ENCODE results near the gene OR8B8.
"Not testable (repeated sequence)": the region's sequence is repeated elsewhere in the genome, so short reads cannot be mapped to it uniquely, and the experiment has no call there.

The OR8B8 gene

DNA sequence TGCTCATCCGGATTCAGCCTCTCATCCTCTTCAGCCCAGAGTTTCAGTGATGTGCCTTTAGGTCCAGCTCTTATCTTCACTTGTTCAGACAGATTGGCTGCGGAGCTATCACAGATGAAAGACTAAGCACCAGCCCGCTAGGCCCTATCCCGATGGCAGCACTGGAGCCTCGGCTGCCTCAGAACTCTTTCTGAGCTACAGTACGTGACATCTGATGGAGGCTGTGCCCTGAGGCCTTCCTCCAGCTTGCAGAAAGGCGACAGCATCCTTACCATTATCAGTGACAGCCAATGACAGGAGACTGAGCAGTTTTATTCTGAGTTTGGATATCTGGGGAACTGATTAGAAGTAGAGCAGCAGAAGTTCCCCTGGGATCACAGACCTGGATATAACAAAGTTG lies 4.0 kb downstream of the OR8B8 start:
- no peak for DNase-seq (ENCODE audit: low spot score)

DNA sequence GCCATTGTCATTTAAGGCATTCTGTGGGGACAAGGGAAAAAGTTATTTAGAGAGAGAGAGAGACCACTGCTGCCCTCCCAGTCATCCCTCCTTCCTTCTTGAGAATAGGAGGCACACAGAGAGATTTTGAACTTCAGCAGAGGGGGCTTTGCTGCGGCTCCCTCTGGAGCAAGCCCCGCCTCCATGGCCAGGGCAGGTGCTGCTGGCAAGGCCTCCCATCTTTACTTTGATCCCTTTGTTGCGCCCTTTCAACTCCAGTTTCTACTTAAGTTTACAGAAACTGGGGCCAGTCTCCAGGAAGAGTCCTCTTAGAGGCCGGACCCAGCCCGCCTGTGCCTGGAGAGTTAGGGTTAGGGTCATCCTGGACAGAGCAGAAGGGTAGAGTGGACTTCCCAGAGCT lies 4.4 kb downstream of the OR8B8 start:
- no peak for DNase-seq (ENCODE audit: low spot score)

DNA sequence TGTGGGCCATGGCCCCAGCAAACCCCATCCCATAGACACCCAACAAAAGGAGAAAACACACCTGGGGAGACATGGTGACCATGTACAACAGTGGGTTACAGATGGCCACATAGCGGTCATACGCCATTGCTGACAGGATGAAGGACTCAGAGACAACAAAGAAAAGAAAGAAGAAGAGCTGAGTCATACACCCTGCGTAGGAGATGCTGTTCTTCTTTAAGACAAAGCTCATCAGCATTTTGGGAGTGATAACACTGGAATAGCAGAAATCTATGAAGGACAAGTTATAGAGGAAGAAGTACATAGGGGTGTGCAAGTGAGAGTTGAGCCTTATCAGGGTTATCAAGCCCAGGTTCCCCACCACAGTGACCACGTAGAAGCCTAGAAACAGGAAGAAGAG lies 4.9 kb downstream of the OR8B8 start:
- no peak for DNase-seq (ENCODE audit: low spot score)

DNA sequence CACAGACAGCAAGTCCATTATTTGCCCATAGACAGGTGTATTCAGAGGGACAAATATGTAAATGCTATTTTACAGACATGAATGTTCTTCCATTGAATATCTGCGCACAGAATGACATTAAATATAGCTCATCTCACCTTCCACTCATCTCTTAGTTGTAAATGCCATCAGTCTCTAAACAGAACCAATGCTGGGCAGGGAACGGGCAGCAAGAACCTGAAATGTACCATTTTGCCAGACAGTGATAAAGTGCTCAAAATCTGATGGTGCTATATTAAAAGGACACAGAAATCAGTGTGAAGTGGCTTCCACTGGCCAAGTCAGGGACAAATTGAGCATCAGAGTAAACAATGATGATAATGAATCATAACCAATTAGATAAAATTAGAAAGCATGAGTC lies 10.8 kb downstream of the OR8B8 start:
- DNase-seq (ENCODE audit: low spot score) = no peak

DNA sequence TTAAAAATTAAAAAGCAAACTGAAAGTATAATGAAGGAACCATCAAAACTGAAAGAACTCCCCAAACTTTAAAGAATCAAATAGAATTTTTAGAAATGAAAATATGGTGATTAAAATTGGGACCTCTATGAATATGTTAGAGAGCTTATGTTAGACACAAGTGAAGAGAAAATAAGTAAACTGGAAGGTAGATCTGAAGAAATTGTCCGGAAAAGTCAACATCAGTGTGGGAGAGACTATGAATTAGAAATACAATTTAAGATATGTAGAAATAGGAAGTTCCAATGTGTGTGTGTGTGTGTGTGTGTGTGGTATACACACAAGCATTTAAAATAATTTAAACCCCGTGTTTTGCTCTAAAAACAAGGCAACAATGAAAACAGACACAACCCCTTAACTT lies 15.9 kb downstream of the OR8B8 start:
- DNase-seq (ENCODE audit: low spot score) = no peak

DNA sequence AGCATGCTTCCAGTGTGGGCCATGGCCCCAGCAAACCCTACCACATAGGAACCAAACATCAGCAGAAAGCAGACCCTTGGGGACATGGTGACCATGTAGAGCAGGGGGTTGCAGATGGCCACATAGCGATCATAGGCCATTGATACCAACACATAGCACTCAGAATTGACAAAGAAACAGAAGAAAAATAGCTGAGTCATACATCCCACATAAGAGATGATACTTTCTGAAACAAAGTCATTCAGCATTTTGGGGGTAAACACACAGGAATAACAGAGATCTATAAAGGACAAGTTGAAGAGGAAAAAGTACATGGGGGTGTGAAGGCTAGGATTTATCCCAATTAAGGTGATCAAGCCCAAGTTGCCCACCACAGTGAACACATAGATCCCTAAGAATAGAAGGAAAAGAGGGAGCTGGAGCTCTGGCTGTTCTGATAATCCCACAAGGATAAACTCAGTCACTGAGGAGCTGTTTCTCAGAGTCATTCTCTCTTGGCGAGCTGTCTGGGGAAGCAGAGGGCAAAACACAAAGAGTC lies 21.0 kb downstream of the OR8B8 start, which contains the start of gene OR8B4:
Gene OR8B4, minus strand, starts transcription at position 488 of the 538 bp plus-strand sequence. Its CDS starts 0 bp downstream, at position 488.
- no peak for DNase-seq (ENCODE audit: low spot score)

DNA sequence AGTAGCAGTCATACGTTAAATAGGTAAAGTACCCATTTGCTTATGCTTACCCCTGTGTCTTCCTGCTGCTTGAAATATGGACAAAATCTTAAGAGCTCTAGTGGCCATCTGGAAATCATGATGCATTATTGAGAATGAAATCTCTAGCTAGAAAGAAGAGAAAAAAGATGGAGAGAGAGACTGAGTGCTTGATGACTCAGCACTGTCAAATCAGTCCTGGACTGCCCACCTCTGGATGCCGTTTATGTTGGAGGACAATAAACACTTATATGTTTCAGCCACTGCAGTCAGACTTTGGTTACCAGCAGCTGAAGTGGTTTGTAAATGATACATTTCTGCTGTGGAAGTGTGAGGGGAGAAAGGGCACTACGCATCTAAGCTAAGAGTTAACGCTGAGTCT lies 24.5 kb downstream of the OR8B8 start:
- DNase-seq (ENCODE audit: low spot score) = no peak

DNA sequence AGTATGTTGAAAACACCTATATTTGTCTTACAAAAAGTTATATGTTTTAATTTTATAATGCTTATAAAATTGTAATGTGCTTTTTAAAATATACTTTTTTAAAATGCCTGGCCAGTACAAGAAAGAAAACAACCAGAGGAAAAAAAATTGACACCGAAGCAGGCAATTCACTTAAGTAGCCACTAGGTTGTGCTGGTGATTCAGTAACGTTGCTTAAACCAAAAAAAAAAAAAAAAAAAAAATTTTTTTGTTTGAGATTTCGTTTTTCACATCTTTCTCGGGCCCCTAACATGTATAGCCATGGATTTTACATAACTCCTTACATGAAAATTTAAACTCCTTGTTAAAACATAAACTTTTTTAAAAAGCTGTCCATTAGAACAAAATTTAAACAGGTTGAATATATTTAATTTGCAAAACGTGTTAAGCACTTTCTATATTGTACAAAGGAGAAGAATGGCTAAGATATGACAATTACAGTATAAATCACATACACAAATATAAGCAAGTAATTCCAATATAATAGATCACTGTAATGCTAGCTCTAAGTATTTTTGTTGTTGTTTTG lies 30.1 kb downstream of the OR8B8 start:
- peak; percentile 15 for DNase-seq (ENCODE audit: low spot score)

DNA sequence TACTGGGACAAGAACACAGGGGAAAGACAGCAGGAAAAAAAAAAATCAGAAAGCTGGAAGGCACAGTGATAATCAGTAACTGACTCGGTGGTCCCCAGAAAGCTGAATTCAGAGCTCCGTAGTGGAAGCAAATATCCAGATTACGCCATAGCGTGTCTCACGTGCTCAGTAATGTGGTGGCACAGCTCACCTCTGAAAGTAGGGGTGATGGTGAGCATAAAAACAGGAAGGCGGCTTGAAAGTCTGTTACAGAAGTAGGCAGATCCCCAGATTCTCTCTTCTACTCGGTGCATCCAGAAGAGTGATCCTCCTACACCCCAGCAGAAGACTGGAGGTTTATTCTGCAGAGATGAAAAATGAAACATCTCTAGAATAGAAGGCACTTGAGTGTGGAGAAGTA lies 35.6 kb downstream of the OR8B8 start:
- DNase-seq (ENCODE audit: low spot score) = no peak

DNA sequence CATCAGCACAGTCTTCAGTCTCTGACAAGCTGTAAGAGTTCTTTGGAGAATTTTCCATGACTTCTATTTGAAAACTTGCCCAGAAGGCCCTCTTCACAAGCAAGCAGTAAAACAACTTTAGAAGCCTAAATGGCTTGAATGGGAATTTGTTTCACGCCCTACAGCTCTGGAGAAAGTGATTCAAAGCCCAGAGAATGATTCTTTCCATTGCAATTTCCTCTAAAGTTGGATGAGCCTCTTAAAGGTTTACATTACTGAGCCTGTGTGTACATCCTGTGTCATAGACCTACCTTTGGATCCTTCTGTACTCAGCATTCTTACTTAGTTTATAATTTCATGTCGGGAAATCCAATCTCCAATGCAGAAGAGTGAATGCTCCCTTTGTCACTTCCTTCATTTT lies 39.9 kb downstream of the OR8B8 start:
- no peak for DNase-seq (ENCODE audit: low spot score)

DNA sequence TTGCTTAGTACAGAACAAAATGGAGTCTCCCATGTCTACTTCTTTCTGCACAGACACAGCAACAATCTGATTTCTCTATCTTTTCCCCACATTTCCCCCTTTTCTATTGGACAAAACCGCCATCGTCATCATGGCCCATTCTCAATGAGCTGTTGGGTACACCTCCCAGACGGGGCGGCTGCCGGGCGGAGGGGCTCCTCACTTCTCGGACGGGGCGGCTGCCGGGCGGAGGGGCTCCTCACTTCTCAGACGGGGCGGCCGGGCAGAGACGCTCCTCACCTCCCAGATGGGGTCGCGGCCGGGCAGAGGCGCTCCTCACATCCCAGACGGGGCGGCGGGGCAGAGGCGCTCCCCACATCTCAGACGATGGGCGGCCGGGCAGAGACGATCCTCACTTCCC lies 42.3 kb downstream of the OR8B8 start:
- DNase-seq (ENCODE audit: low spot score) = not testable (repeated sequence)

DNA sequence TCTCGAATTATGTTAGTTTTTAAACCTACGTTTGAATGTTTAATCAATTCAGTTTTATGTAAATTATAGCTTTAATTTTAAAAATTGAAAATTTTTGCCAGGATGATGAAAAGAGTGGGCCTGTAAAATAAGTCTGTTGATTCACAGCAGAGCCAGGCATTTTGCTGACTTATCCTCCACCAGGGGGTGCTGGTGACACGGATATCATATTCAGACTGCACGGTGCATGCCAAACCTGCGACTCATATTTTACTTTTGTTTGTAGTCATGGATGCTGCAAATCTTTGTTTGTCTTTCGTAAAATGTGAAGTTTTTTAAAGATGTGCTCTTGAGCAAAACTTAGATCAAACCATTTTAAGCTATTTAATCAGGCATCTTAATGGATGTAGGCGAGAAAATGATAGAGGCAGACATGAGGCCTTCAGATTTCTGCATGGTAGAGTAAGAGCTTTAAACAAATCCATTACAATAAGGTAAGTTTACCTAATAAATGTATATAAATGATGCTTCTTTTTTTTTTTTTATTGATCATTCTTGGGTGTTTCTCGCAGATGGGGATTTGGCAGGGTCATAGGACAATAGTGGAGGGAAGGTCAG lies 43.1 kb downstream of the OR8B8 start:
- DNase-seq (ENCODE audit: low spot score) = peak; percentile 58

DNA sequence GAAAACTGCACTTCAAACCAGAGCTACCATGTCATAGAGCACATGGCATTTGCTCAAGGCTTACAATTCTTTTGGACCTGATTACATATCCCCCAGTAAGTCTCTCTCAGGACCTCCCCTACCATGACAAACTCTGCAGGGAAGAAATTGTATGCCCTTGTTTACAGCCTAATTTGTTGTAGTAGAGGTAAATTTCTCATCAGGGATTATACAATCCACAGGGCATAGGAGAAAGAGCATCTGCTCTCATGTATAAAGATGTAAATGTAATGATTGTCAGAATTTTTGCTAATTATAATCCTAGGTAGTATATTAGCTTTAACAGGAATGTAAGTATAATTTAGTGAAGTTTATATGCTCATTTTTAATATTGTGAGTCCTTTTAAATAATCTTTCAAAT lies 46.6 kb downstream of the OR8B8 start, which contains the start of gene OR8B3:
Gene OR8B3, minus strand, starts transcription at position 101 of the 400 bp plus-strand sequence. CDS start 1,673 bp downstream, outside the sequence.
- no peak for DNase-seq (ENCODE audit: low spot score)

DNA sequence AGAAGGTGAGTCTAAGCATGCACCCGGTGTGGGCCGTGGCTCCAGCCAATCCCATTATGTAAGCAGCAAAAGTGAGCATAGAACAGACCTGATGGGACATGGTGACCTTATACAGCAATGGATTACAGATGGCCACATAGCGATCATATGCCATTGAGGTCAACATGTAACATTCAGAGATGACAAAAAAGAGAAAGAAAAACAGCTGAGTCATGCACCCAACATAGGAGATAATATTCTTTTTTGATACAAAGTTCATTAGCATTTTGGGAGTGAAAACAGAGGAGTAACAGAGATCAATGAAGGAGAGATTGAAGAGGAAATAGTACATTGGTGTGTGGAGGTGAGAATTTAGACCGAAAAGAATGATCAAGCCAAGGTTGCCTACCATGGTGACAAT lies 48.6 kb downstream of the OR8B8 start:
- not testable (repeated sequence) for DNase-seq (ENCODE audit: low spot score)

DNA sequence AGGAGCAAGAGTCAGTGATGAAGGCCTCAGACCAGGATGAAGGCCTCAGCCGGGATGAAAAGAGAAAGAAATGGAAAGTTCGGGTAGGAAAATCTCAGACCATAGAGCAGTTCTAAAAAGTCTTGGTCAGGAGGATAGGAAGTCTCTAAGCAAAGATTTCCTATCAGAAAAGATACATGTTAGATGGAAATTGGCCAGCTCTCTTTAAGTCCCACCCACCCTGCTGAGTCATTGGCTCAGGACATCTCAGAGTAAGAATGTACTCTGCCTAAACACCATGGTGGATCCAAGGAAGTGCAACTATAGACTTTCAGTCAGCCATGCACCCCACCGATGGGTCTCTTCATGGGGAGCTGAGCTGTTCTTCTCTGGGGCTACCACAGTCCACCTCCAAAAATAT lies 51.1 kb downstream of the OR8B8 start:
- no peak for DNase-seq (ENCODE audit: low spot score)

Data from hepatic stellate cell (primary cell).